Measurements from ENCODE around the gene PXMP4.

PXMP4 gene

GRCh38 chr20:33719989-33720709, at the start of gene PXMP4:
Gene PXMP4 (minus strand): TSS chr20:33720310. CDS start chr20:33720207, 103 bp downstream.
- H3K4me3 ChIP-seq (ENCODE audit: low read depth in 1 of 2, low read length in 1 of 2) = peak within 1 kb of the TSS; percentile 71 to 80
- H3K36me3 ChIP-seq = no peaks in the 10 kb centered on the region
- H3K27ac ChIP-seq = peak within 1 kb of the TSS; percentile 69
- TF ChIP-seq CTCF (IDR thresholded peaks at IDR 0.05) = peak; percentile 60
- H3K9me3 ChIP-seq = no peaks in the 10 kb centered on the region
- H3K27me3 ChIP-seq = no peaks in the 10 kb centered on the region
- peaks cover 28 to 34% of the 10 kb centered on the region in 2 experiments for H3K4me1 ChIP-seq (ENCODE audit: control insufficient read depth in 1 of 2, insufficient read depth in 1 of 2, low read depth in 1 of 2, low read length in 1 of 2)

- no peak for TF ChIP-seq CTCF (IDR thresholded peaks at IDR 0.05)
- Histone ChIP-seq H3K27ac (no peak overlapping the region), H3K36me3 (peaks cover 61% of the 10 kb centered on the region), H3K9me3 (no peaks in the 10 kb centered on the region), H3K4me1 (ENCODE audit: control insufficient read depth in 1 of 2, insufficient read depth in 1 of 2, low read depth in 1 of 2, low read length in 1 of 2) (no peaks in the 10 kb centered on the region), H3K27me3 (no peaks in the 10 kb centered on the region), H3K4me3 (ENCODE audit: low read depth in 1 of 2, low read length in 1 of 2) (no peak overlapping the region)
Observed at GRCh38 chr20:33769043-33769442, 48.9 kb upstream of the PXMP4 start.

DNA sequence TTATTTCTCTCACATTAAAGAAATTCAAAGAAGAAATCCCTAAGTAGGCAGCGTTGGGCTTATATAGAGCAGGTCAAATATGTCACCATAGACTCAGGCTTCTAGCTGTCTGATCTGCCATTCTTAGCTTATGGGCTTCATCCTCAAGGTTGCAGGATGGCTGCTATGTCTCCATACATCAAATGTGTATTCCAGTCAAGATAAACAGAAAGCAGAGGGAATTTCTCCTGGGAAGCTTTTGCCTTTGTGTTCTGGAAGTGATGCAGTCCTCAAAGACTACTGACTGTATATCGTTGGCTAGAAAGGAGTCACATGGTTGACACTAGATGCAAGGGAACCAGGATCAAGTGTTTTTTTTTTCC, 47.6 kb upstream of the PXMP4 start:
- Histone ChIP-seq H3K4me1 (ENCODE audit: control insufficient read depth in 1 of 2, insufficient read depth in 1 of 2, low read depth in 1 of 2, low read length in 1 of 2) (no peaks in the 10 kb centered on the region), H3K27ac (no peak overlapping the region), H3K36me3 (peaks cover 54% of the 10 kb centered on the region), H3K9me3 (no peaks in the 10 kb centered on the region), H3K27me3 (no peaks in the 10 kb centered on the region), H3K4me3 (ENCODE audit: low read depth in 1 of 2, low read length in 1 of 2) (no peak overlapping the region)
- no peak for TF ChIP-seq CTCF (IDR thresholded peaks at IDR 0.05)

- Histone ChIP-seq H3K27ac (no peak overlapping the region), H3K4me3 (ENCODE audit: low read depth in 1 of 2, low read length in 1 of 2) (no peak overlapping the region), H3K27me3 (no peaks in the 10 kb centered on the region), H3K9me3 (no peaks in the 10 kb centered on the region), H3K4me1 (ENCODE audit: control insufficient read depth in 1 of 2, insufficient read depth in 1 of 2, low read depth in 1 of 2, low read length in 1 of 2) (no peaks in the 10 kb centered on the region), H3K36me3 (peaks cover 59% of the 10 kb centered on the region)
- TF ChIP-seq CTCF (IDR thresholded peaks at IDR 0.05) = no peak
Observed at GRCh38 chr20:33766686-33767085, 46.6 kb upstream of the PXMP4 start.

DNA sequence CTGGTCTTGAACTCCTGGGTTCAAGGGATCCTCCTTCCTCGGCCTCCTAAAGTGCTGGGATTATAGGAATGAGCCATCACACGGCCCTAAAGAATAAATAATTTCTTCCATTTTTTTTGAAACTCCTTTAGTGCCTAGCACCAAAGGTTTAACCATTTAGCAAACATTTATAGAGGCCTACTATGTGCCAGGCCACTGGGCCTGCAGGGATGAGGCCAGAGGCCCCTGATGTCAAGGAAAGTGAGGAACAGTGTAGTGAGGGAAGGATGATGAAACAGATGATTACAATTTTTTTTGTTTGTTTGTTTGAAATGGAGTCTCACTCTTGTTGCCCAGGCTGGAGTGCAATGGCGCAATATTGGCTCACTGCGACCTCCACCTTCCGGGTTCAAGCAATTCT, 45.5 kb upstream of the PXMP4 start:
- H3K36me3 ChIP-seq = peaks cover 65% of the 10 kb centered on the region
- H3K4me3 ChIP-seq (ENCODE audit: low read depth in 1 of 2, low read length in 1 of 2) = no peak overlapping the region
- H3K4me1 ChIP-seq (ENCODE audit: control insufficient read depth in 1 of 2, insufficient read depth in 1 of 2, low read depth in 1 of 2, low read length in 1 of 2) = no peaks in the 10 kb centered on the region
- no peak overlapping the region for H3K27ac ChIP-seq
- H3K27me3 ChIP-seq = no peaks in the 10 kb centered on the region
- no peak for TF ChIP-seq CTCF (IDR thresholded peaks at IDR 0.05)
- H3K9me3 ChIP-seq = no peaks in the 10 kb centered on the region

All from neutrophil (primary cell).